Gastrocnemius medialis (tissue), 4 donors: ENCODE measurements around the gene TAF11L2.

Experiments used
- CTCF ChIP-seq, 5 experiments: fragments of 450-650 bp in 3 of 5; fragments of 200-600 bp in 2 of 5; sonication (generic) in 2 of 5; IDR thresholded peaks in 4 of 5; conservative IDR thresholded peaks in 1 of 5; 1 replicate in 4 of 5; 2 replicates in 1 of 5; pipeline ENCODE4 v1.5.1; 2016 to 2019; ENCODE audit warnings: antibody characterized with exemption in 5 of 5, mild to moderate bottlenecking in 3 of 5, moderate library complexity in 3 of 5
- POLR2A ChIP-seq, 2 donors: fragments of 450-650 bp; IDR thresholded peaks; one replicate each; pipeline ENCODE4 v1.6.1; 2017; ENCODE audit warnings: antibody characterized with exemption in 2 of 2, mild to moderate bottlenecking in 2 of 2, moderate library complexity in 2 of 2

GRCh38 chr5:17492770-17493169, 5.3 kb upstream of the TAF11L2 start:
- no peak for TF ChIP-seq CTCF (IDR thresholded peaks at IDR 0.05 in 4 of 5, conservative IDR thresholded peaks at IDR 0.05 in 1 of 5)
- TF ChIP-seq POLR2A (IDR thresholded peaks at IDR 0.05): no peak
